Measurements from ENCODE around the gene RNF38.
"Not testable (repeated sequence)": the region's sequence is repeated elsewhere in the genome, so short reads cannot be mapped to it uniquely, and the experiment has no call there.

Gene RNF38

GRCh38 chr9:36396985-36397384 is 3.1 kb downstream of the RNF38 start:
- TF ChIP-seq SPI1 (IDR thresholded peaks at IDR 0.05; ENCODE audit: borderline replicate concordance, low read depth) (no peak), REST (IDR thresholded peaks at IDR 0.05; ENCODE audit: insufficient replicate concordance, low read depth) (no peak), GABPA (IDR thresholded peaks at IDR 0.05; ENCODE audit: low read depth) (no peak), POLR2AphosphoS5 (IDR thresholded peaks at IDR 0.05; ENCODE audit: low read depth) (no peak), CTCF (IDR thresholded peaks at IDR 0.05; ENCODE audit: insufficient read depth, low read length) (no peak)
- H3K27ac ChIP-seq (replicated peaks): no peak overlapping the region
- DNase-seq (ENCODE audit: low read depth in 1 of 2, low spot score in 1 of 2): peak; percentile 17 to 29
- H3K27me3 ChIP-seq (ENCODE audit: insufficient read depth, poor library complexity, severe bottlenecking): no peaks in the 10 kb centered on the region
- no peak overlapping the region for H3K4me3 ChIP-seq (replicated peaks; ENCODE audit: insufficient read depth, low read length)

DNA sequence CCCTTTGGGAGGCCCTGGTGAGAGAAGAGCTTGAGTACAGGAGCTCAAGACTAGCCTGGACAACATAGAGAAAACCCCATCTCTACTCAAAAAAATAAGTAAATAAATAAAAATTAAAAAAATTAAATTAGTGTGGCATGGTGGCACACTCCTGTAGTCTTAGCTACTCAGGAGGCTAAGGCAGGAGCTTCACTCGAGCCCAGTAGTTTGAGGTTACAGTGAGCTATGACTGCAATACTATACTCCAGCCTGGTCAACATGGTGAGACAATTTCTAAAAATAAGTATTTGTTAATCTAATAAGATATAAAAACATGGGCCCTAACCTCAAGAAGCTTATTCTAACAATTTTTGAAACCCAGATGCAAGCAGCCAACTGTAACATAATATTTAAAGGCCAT is 7.6 kb downstream of the RNF38 start:
- Histone ChIP-seq H3K4me3 (replicated peaks; ENCODE audit: insufficient read depth, low read length) (no peak overlapping the region), H3K27ac (replicated peaks) (no peak overlapping the region), H3K27me3 (ENCODE audit: insufficient read depth, poor library complexity, severe bottlenecking) (no peaks in the 10 kb centered on the region)
- DNase-seq (ENCODE audit: low read depth in 1 of 2, low spot score in 1 of 2): no peak
- TF ChIP-seq GABPA (IDR thresholded peaks at IDR 0.05; ENCODE audit: low read depth) (no peak), SPI1 (IDR thresholded peaks at IDR 0.05; ENCODE audit: borderline replicate concordance, low read depth) (no peak), POLR2AphosphoS5 (IDR thresholded peaks at IDR 0.05; ENCODE audit: low read depth) (no peak), REST (IDR thresholded peaks at IDR 0.05; ENCODE audit: insufficient replicate concordance, low read depth) (no peak), CTCF (IDR thresholded peaks at IDR 0.05; ENCODE audit: insufficient read depth, low read length) (no peak)

DNA sequence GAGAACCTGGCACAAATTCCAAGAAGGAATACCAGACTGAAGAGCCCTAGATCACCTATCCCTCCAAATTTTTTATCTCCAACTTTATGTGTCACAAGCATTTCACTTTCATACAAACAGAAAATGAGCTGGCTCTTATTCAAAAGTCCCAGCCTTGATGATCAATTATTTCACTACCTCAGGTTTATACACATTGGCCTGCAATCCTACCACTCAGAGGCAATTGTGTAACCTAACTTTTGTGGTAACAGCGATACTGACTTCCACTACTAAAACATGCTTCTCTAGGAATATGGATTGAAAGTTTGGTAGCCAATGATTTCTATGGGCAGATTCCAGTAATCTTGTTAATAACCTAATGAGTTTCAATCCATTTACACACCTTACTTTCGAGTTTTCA is 10.5 kb downstream of the RNF38 start:
- DNase-seq (ENCODE audit: low read depth in 1 of 2, low spot score in 1 of 2): no peak
- no peak for TF ChIP-seq GABPA (IDR thresholded peaks at IDR 0.05; ENCODE audit: low read depth)
- TF ChIP-seq REST (IDR thresholded peaks at IDR 0.05; ENCODE audit: insufficient replicate concordance, low read depth): no peak
- no peak for TF ChIP-seq POLR2AphosphoS5 (IDR thresholded peaks at IDR 0.05; ENCODE audit: low read depth)
- no peak for TF ChIP-seq SPI1 (IDR thresholded peaks at IDR 0.05; ENCODE audit: borderline replicate concordance, low read depth)
- TF ChIP-seq CTCF (IDR thresholded peaks at IDR 0.05; ENCODE audit: insufficient read depth, low read length): no peak
- Histone ChIP-seq H3K27me3 (ENCODE audit: insufficient read depth, poor library complexity, severe bottlenecking) (no peaks in the 10 kb centered on the region), H3K4me3 (replicated peaks; ENCODE audit: insufficient read depth, low read length) (no peak overlapping the region), H3K27ac (replicated peaks) (no peak overlapping the region)

GRCh38 chr9:36386396-36386965 is 13.6 kb downstream of the RNF38 start:
- H3K27me3 ChIP-seq (ENCODE audit: insufficient read depth, poor library complexity, severe bottlenecking); H3K4me3 ChIP-seq (replicated peaks; ENCODE audit: insufficient read depth, low read length); H3K27ac ChIP-seq (replicated peaks); DNase-seq (ENCODE audit: low read depth in 1 of 2, low spot score in 1 of 2): not testable (repeated sequence)

Measured in HL-60 (cell line).